Amygdala (tissue), 56 donors: Measurements from ENCODE around the gene SUMO3.

Experiments
- DNase-seq, 56 donors: peaks; one replicate each; lab custom pipeline; 2025; lab: John Stamatoyannopoulos, UW

SUMO3 gene

DNA sequence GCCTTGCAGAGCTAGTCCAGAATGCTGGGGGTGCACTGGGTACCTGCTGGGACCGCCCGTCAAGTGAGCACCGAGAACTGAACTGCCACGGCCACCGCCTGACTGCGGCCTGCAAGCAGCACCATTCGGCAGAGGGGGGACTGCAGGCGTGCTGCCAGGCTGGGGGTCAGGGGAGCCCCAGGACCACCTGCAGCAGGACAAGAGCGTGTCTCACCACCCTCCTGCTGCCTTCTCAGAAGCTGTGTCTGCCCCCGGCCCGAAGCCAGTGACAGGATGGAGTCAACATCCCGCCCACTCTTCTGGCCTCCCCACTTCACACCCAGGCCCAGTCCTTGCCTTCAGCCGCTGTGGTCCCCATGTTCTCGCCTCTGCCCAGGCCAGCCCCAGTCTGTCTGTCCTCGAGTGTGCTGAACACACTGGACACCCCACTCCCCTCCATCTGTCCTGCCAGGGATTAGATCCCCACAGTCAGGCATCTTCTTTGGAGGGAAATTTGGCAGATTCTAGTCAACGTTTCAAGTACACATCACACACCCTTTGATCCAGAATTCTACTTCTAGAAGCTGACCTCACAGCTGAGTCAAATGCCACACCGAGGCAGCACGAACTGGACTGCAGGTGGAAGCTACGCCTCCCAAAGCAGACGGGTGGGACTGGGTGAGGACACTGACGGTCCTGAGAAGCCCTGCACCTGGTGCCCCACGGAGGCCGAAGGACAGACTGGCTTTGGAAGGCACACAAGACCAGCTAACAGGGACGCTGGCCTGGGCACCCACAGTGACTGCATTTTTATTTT is 29.6 kb upstream of the SUMO3 start:
- DNase-seq: no peak

GRCh38 chr21:44846485-44847260 is 28.8 kb upstream of the SUMO3 start:
- DNase-seq: peak in 16 of 56 donors; percentile 15 to 47 (median 32)

DNA sequence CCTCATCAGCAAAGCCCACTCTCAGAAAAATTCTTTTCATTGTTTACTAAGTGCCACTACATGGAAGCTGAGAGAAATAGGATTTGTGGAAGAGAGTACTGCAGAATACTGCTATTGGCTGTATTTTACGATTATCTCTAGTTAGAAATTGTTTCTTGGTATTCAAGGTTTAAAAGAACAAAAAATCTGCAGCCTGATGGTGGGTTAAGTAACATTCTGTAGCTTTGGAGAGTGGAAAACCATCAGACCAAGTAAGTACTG is 28.3 kb upstream of the SUMO3 start:
- DNase-seq: no peak

DNA sequence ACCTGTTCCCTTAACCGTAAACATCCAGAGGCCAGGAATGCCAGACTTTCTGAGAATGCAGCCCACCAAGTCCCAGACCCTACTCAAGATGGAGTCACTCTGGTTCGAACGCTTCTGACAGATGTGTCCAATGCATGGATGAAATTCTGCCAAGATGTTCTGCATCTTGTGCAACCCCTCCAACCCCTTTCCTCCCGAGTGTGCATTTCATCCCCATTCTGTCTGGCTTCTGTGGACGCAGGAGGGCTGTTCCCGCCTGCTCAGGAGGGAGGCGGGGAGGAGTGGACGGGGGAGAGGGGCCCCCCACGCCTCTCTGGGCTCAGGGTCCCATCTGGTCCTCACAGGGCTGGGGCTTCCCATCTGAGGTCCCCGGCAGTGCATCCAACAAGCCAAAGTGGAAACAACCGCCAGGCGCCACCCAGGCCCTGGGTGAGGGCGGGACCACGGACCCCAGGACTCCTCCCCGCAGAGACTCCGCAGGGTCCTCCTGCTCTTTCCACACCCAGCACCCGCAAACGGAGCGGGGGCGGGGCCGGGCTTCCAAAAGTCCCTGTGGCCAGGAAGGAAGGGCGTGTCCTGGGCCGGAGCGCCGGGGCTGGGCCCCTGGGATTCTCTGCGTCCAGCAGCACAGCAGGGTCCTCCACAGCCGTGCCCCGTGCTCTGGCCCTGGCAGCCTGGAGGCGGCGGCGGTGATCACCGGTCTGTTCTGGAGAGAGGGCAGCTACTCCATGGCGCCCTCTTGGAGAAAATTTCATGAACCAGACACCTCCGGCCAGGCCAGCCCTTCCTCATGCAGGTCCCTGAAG is 27.8 kb upstream of the SUMO3 start:
- peak in 9 of 56 donors; percentile 13 to 53 (median 33) for DNase-seq

- DNase-seq: no peak
Observed at GRCh38 chr21:44844256-44844655, 26.4 kb upstream of the SUMO3 start.

- no peak for DNase-seq
Observed at GRCh38 chr21:44842721-44843445, 25.0 kb upstream of the SUMO3 start.

GRCh38 chr21:44842087-44842486 is 24.2 kb upstream of the SUMO3 start:
- DNase-seq: no peak

GRCh38 chr21:44840771-44841170 is 22.9 kb upstream of the SUMO3 start:
- no peak for DNase-seq

- DNase-seq: no peak
Observed at GRCh38 chr21:44838951-44839350, 21.1 kb upstream of the SUMO3 start.

GRCh38 chr21:44838039-44838895 is 20.4 kb upstream of the SUMO3 start:
- no peak for DNase-seq

DNA sequence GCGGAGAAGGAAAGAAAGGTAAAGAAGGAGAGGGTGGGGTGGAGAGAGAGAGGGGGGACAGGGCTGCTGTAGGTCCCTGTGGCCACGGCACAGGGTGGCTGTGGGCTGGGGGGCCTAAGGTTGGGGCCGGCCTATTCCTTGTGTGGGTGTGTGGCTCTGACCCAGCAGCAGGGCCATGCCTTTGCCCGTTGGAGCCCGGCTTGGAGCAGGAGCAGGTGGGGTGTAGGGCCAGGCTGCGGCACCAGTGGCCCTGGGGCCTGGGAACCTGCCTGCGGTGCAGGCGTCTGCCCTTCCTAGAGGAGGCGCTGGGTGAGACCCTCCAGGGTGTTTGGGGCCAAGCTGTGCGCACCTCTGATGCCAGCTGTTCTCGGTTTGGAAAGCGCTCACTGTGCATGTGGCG is 19.7 kb upstream of the SUMO3 start:
- no peak for DNase-seq

- peak in 2 of 56 donors; percentile 18 to 31 for DNase-seq
Observed at GRCh38 chr21:44836666-44837471, 19.0 kb upstream of the SUMO3 start.

DNA sequence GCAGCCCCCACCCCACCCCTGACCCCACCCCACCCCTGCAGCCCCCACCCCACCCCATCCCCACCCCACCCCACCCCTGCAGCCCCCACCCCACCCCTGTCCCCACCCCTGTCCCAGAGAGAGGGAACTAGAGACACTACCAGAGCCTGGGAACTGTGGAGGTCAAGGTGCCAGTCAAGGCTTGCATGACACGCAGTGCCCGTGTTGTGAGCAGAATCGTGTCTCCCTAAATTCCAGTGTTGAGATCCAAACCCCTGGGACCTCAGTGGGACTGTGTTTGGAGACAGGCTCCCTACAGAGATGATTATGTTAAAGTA is 18.4 kb upstream of the SUMO3 start:
- DNase-seq: no peak

- DNase-seq: no peak
Observed at GRCh38 chr21:44835647-44835973, 17.7 kb upstream of the SUMO3 start.

- no peak for DNase-seq
Observed at GRCh38 chr21:44834951-44835646, 17.2 kb upstream of the SUMO3 start.

DNA sequence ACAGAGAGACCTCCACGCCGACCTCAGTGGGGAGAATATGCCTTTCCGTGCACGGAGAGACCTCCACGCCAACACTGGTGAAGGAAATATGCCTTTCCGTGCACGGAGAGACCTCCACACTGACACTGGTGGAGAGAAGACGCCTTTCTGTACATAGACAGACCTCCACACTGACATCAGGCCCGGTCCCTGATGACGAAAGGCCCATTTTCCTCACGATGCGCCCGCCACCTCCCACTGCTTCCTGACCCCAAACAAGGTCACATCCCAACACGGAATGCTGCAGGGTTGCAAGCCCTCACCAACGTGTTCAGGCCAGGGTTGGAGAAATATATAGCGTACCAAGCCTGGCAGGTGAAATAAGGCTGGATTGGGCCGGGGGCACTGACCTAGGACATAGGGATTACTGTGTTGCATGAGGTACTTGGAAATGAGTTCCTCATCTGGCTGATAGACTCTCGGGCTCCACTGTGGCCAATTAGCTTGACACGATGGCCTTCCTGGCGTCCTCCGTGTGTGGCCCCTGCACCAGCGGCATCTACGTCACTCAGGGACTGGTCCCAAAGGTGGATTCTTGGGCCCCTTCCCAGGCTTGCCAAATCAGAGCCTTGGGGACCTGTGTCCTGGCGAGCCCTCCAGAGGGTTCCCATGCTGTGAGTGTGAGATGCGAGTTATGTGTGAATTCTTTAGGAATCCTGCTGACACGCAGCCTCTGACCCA is 16.5 kb upstream of the SUMO3 start:
- no peak for DNase-seq

DNA sequence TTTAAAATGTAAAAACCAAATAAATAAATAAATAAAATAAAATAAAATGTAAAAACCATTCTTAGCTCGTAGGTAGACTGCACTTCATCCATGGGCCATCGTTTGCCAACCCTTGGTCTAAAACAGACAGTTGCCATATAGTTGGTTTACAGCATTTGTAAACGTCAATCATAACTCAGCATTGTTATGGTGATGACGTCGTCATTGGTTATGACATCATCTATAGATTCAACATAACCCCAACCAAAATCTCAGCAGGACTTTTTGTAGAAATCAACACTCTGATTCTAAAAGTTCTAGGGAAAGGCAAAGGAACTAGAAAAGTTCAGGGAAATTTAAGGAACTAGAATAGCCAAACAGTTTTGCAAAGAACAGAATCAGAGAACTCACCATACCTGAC is 15.8 kb upstream of the SUMO3 start:
- no peak for DNase-seq
